GM21619 (cell line): ENCODE measurements around the gene KCNMB1.
A peak's percentile ranks its signal among the peaks of the same experiment; 100 is the strongest.

Source experiments
- ATAC-seq: cut with Tn5 transposase; IDR thresholded peaks from one replicate; pipeline ENCODE4 v1.9.1; 2021; ENCODE audit not compliant: unreplicated experiment

KCNMB1 gene, protein sequence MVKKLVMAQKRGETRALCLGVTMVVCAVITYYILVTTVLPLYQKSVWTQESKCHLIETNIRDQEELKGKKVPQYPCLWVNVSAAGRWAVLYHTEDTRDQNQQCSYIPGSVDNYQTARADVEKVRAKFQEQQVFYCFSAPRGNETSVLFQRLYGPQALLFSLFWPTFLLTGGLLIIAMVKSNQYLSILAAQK

GRCh38 chr5:170388818-170389549, at the start of gene KCNMB1:
Gene KCNMB1 (minus strand): TSS chr5:170389367. CDS start chr5:170385447, 3,920 bp downstream.
- ATAC-seq, result no peak

- no peak for ATAC-seq
These were observed 49.4 kb upstream of the KCNMB1 start for GRCh38 chr5:170438581-170438980.

- ATAC-seq, result no peak
These were observed 48.6 kb upstream of the KCNMB1 start for GRCh38 chr5:170437621-170438375.

DNA sequence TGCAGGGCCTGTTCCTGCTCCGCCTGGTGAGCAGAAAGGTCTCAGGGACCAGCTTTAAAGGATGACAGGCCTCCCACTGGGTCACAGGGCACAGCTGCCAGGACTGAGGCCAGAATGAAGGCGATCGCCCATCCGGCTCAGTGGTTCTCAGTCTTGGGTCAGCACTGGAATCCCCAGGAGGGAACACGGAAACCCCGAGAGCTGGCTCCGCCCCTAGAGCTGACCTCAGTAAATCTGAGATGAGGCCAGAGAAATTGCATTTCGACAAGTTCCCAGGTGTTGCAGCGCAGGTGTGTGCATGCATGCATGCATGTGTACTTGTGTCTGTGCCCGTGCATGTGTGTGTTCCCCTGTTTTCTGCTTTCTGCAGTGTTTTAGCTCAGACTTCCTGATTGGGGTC, 47.2 kb upstream of the KCNMB1 start:
- no peak for ATAC-seq

GRCh38 chr5:170434966-170435605, 45.9 kb upstream of the KCNMB1 start:
- ATAC-seq, result peak; percentile 84

DNA sequence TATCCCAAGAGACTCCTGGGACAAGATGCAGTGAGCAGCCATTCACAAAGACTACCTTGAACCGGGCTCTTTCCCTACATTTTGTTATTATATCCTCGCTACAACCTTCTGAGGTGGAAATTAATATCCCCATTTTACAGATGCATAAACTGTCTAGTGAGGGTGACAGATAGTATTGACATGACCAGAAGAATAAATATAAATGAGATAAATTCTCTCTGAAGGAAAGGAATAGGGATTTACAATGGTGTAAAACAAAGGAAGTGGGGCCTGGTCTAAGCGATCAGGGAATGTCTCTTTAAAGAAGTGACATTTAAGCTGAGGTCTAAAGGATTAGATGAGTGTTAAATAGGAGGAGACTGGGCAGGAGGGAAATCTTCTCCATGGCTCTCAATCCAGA, 43.5 kb upstream of the KCNMB1 start:
- ATAC-seq, result no peak

GRCh38 chr5:170431571-170431970, 42.4 kb upstream of the KCNMB1 start:
- no peak for ATAC-seq

DNA sequence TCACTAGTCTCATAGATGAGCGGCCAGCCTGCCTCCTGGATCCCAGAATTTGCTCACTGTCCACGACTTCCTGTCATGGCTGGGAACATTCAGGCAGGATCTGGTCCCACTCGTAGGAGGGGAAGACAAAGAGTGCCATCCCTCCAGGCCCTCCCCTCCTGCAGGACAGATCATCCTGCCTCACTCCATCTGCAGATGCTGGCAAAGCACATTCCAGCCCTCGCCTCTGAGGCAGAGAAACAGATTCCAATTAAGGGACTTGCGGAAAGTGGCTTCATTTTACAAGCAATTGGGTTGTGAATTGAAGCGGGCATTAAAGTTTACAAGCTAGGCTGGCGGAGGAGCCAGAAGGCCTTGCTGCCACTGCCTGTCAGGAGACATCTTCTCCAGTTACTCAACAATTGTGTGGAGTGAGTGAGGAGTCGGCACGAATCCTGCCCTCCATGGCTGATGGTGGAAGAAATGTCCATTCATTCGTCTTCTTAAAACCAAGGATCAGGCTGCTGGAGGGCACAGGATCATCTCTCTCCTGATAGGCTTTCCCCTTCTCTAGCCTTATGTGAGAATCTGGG, 41.8 kb upstream of the KCNMB1 start:
- ATAC-seq, result no peak

DNA sequence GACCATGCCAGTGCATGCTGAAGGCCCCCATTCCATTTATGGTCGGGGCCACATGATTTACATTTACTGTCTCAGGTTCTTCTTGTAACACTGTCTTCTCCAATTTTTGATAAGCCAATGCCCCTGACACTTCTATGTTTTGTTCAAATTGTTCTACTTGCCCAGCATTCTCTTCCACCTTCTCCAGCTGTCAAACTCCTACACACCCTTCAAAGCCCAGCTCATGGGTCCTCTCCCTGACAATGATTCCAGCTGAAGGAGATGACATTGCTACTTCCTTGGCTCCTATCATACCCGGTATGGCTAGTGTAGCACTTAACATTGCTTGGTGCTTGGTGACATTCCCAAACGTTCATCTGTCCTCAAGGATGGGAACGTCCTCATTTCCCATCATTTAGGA, 41.1 kb upstream of the KCNMB1 start:
- no peak for ATAC-seq

GRCh38 chr5:170429014-170429413, 39.8 kb upstream of the KCNMB1 start:
- ATAC-seq, result no peak

- no peak for ATAC-seq
These were observed 38.6 kb upstream of the KCNMB1 start for GRCh38 chr5:170427672-170428236.

DNA sequence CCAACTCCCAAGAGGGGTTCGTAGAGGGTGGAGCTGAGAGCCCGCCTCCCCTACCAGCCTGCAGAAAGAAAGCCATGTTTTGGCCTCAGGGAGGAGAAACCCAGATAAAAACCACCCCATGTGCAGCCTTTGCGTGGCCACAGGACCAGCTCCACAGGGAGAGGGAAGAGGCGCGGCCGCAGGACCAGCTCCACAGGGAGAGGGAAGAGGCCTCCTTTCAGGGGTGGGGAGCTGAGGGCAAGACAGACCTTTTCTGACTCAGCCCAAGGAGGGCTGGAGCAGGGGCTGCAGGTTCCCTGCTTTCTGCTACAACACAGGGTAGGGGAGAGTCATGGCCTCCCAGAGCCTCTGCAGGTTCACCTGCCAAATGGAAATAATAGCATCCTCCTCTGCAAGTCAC, 37.6 kb upstream of the KCNMB1 start:
- ATAC-seq, result no peak

- ATAC-seq, result no peak
These were observed 37.1 kb upstream of the KCNMB1 start for GRCh38 chr5:170426149-170426767.

DNA sequence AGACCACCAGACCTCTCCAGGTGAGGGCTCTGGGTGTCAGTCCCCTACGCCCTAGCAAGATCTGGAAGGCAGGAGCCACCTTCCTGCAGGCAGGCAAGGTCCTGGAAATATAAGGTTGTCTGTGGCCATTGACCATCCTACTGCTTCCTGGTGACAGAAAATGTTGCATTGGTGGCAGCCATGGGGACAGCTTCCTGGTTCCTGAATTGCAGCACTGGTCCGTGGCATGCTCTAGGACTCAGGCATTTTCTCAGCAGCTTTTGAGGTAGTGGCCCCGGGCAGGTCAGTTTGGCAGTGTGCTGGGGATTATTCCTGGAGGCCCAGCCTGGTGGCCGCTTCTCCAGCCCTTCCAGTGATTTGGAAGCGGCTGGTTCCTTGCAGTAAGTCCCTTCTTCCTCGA, 36.6 kb upstream of the KCNMB1 start:
- ATAC-seq, result no peak

DNA sequence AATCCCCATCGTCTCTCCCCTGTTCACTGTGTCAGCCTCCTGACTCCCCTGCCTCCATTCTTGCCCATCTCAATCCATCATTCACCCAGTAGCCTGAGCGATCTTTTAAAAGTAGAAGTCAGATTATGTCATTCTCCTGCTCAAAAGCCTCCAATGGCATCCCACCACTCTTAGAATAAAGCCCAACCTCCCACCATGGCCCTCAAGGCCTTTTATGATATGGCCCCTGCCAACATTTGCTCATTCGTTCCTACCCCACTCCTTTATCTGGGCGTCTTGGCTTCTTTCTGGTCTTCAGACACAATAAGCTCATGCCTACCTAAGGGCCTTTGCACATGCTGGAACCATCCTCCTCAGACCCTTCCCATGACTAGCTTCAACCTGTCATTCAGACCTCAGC, 35.5 kb upstream of the KCNMB1 start:
- no peak for ATAC-seq

GRCh38 chr5:170423692-170424091, 34.5 kb upstream of the KCNMB1 start:
- no peak for ATAC-seq

- no peak for ATAC-seq
These were observed 32.7 kb upstream of the KCNMB1 start for GRCh38 chr5:170421826-170422225.

- ATAC-seq, result no peak
These were observed 31.7 kb upstream of the KCNMB1 start for GRCh38 chr5:170420806-170421412.

DNA sequence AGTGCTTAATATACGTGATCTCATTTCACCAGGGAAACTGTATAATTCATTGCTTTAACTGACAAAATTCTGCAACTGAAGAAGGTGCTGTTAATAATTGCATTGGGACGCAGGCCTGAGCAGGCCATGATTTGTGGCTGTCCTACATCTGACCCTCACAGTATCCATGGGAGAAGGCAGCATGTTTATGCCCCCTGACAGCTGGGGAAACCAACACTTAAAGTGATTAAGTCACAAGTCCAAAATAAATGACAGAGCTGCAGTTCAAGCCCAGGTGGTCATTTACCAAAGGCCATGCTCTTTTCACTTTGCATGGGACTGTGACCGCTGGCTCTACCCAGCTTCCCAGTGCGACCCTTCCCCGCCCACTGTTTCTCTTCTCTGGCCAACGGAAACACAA, 30.5 kb upstream of the KCNMB1 start:
- ATAC-seq, result no peak

GRCh38 chr5:170418736-170419135, 29.6 kb upstream of the KCNMB1 start:
- ATAC-seq, result no peak
